NCI-H2107 treated with DMSO at 0.1 percent for 48 hours (cell line): Measurements from ENCODE around the gene POLDIP3.
"Not testable (repeated sequence)": the region's sequence is repeated elsewhere in the genome, so short reads cannot be mapped to it uniquely, and the experiment has no call there.

Source experiments
- DNase-seq: peaks from one replicate; lab custom pipeline; 2025; ENCODE audit not compliant: unreplicated experiment; lab: John Stamatoyannopoulos, UW

The POLDIP3 gene

GRCh38 chr22:42561856-42562255, 52.8 kb downstream of the POLDIP3 start:
- no peak for DNase-seq

GRCh38 chr22:42560781-42561180, 53.9 kb downstream of the POLDIP3 start:
- no peak for DNase-seq

GRCh38 chr22:42560381-42560780, 54.3 kb downstream of the POLDIP3 start:
- DNase-seq: no peak

- DNase-seq: no peak
Observed at GRCh38 chr22:42553475-42554361, 61.0 kb downstream of the POLDIP3 start, which contains the start of gene SERHL2. TSS of gene SERHL2 (plus strand) at chr22:42553956. CDS start at chr22:42554021, 65 bp downstream.

GRCh38 chr22:42552294-42552647, 62.4 kb downstream of the POLDIP3 start:
- not testable (repeated sequence) for DNase-seq

- no peak for DNase-seq
Observed at GRCh38 chr22:42549331-42550060, 65.2 kb downstream of the POLDIP3 start.

GRCh38 chr22:42548597-42549330, 65.9 kb downstream of the POLDIP3 start:
- DNase-seq: no peak

GRCh38 chr22:42548126-42548525, 66.6 kb downstream of the POLDIP3 start:
- not testable (repeated sequence) for DNase-seq

- DNase-seq: no peak
Observed at GRCh38 chr22:42547562-42547961, 67.1 kb downstream of the POLDIP3 start.

GRCh38 chr22:42544686-42545085, 70.0 kb downstream of the POLDIP3 start:
- no peak for DNase-seq

- DNase-seq: not testable (repeated sequence)
Observed at GRCh38 chr22:42539236-42539771, 75.4 kb downstream of the POLDIP3 start.

GRCh38 chr22:42537199-42537831, 77.4 kb downstream of the POLDIP3 start:
- not testable (repeated sequence) for DNase-seq

GRCh38 chr22:42536634-42537033, 78.0 kb downstream of the POLDIP3 start:
- DNase-seq: not testable (repeated sequence)

- DNase-seq: no peak
Observed at GRCh38 chr22:42536166-42536565, 78.5 kb downstream of the POLDIP3 start.

- DNase-seq: not testable (repeated sequence)
Observed at GRCh38 chr22:42535082-42535731, 79.5 kb downstream of the POLDIP3 start.
